HFF-Myc (cell line): ENCODE data around the gene RPL38.

Experiments
- DNase-seq: peaks from one replicate; pipeline ENCODE4 v3.0.0-alpha.2; 2011; ENCODE audit warnings: low read depth; ENCODE audit errors: extremely low read depth
- H3K4me3 ChIP-seq: replicated peaks from 2 replicates; pipeline ENCODE4 v1.5.1; 2011; ENCODE audit warnings: low read depth, mild to moderate bottlenecking, control low read depth, low read length
- TF ChIP-seq, protein P1 (sequence below): IDR thresholded peaks from 2 replicates; pipeline ENCODE4 v1.5.1; 2012; ENCODE audit warnings: mild to moderate bottlenecking, low read depth, low read length, control low read depth; ENCODE audit errors: missing control alignments

RPL38 gene

DNA sequence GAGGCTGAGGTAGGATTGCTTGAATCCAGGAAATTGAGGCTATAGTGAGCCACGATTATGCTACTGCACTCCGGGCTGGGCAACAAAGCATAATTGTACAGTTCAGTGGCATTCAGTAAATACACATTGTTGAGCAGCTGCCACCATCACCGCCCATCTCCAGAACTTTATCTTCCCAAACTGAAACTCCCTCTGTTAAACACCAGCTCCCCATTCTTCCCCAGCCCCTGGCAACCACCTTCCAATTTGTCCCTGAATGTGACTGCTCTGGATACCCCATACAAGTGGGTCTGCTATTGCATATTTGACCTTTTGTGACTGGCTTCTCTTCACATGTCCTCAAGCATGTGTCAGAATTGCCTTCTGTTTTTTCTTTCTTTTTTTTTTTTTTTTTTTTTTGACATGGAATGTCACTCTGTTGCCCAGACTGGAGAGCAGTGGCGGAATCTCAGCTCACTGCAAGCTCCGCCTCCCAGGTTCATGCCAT, 2.9 kb downstream of the RPL38 start:
- DNase-seq = no peak
- TF ChIP-seq, protein P1, sequence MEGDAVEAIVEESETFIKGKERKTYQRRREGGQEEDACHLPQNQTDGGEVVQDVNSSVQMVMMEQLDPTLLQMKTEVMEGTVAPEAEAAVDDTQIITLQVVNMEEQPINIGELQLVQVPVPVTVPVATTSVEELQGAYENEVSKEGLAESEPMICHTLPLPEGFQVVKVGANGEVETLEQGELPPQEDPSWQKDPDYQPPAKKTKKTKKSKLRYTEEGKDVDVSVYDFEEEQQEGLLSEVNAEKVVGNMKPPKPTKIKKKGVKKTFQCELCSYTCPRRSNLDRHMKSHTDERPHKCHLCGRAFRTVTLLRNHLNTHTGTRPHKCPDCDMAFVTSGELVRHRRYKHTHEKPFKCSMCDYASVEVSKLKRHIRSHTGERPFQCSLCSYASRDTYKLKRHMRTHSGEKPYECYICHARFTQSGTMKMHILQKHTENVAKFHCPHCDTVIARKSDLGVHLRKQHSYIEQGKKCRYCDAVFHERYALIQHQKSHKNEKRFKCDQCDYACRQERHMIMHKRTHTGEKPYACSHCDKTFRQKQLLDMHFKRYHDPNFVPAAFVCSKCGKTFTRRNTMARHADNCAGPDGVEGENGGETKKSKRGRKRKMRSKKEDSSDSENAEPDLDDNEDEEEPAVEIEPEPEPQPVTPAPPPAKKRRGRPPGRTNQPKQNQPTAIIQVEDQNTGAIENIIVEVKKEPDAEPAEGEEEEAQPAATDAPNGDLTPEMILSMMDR = no peak
- H3K4me3 ChIP-seq = peak overlapping the region; percentile 99

DNA sequence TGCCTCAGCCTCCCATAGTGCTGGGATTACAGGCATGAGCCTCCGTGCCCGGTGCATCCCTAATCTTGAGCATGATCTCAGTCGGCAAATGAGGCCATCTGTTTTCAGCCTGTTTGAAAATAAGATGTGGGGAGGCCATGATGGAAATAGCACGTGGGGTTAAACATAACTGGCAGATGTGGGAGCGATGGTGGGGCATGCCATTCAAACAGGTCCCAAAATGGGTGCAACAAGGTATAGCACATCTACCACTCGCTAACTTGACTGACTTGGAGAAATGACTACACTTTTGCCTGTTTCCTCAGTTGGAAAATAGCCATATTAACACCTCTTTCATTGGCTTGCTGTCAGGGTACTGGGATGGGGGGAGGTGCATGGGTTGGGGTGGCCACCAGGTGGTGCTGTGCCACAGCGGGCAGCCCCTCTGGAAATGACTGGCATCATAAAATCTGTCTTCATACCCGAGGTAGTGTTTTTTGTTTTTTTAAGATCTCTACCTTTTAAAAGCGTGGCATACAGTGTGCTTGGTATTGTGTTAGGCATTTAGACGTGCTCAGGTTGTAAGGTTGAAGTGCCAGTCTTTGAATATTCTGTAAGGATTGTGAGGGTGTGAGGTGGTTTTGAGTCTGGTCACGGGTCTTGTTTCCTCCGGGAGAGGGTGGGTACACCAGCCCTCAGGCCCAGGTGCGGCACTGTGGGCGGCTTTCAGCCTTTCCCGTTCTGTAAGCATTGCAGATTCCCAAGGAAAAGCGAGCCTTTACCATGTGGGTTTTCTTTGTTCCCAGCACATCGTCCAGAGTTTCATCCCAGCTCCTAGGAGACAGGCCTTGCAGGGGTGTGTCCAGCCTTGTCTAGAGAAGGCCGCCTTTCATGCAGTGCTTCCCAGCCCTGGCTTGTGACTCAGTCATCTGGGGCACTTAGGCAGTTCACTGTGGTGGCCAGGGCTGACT, 7.0 kb downstream of the RPL38 start:
- no peak for DNase-seq
- H3K4me3 ChIP-seq = peak overlapping the region; percentile 61; the same call in 1 of the 2 replicates
- TF ChIP-seq, protein P1 = peak; percentile 96

DNA sequence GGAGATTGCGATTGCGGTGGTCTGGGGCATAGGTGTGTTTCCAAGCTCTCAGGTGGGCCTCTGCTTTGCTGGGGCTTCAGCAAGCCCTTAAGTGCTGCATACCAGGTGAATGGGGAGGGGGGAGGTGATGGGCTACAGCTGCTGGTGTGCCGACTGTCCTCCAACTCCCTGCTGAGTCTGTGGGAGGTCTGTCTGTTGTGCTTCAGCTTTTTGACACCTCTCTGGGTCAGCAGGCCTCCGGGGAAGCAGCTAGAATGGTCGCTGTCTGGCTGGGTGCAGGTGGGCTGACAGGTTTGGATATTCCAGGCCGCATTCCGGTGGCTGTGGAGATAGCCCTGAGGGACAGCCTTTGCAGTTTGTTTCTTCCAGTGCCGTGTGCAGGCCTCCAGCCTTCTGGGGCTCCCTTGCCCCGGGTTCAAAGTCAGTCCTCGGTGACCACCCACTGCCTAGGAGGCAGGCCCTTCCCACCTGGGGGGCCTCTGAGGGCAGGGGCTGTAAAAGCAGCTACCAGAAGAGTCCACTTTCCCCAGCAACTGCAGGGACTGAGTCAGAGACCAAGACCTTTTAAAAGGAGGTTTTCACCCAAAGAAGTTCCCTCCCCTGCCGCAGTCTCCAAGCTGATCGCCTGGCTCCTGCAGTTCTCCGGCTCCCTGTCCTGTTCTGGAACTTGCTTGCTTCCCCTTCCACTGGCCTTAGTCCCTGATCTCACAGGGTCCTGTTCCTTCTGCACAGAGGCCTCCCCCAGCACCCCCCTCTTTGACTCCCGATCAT, 7.8 kb downstream of the RPL38 start:
- H3K4me3 ChIP-seq = peak overlapping the region; percentile 61
- DNase-seq = no peak
- TF ChIP-seq, protein P1 = no peak

DNA sequence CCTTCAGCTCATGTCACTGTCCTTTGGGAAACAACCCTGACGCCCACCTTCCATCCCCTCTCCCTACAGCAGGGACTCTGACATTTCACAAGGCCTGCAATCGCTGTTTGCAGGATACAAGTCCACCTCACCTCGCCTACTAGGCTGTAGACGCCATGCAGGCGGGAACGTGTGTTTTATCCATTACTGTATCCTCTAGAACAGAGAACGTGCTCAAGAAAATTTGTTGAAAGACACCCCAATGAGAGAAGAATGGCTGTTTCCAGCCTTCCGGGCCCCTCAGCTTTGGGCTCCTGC, 8.4 kb downstream of the RPL38 start:
- peak overlapping the region; percentile 61 for H3K4me3 ChIP-seq
- TF ChIP-seq, protein P1 = no peak
- DNase-seq = no peak

DNA sequence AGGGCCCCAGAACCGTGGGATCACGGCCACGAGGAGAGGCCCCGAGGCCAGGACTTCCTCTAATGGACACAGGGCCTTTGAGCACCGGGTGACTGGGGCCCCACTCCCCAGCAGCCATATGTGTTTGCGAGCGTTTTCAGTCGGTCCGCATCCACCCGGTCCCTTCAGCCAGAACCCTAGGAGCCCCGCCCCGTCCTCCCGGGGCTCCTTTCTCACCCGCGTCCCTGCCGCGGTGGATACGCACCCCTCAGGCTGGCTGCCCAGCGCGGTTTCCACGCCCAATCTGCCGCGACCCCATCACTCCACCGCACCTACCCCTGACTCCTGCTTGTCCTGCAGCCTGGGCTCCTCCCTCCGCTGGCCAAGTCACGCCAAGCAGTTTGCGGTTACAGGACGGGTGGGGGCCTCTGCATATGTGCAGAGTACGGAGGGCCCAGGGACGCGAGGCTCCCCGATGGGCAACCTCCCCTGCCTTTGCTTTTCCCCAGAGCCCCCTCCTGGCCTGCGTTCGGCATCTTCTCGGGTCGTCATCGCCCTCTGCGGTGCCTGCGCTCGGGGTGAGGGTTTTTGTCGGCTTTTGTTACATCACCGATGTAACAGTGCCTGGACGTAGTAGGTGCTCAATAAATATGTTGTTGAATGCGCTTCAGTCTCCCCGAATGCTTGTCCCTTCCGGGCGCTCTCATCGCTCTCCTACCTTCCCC, 8.9 kb downstream of the RPL38 start:
- TF ChIP-seq, protein P1 = no peak
- H3K4me3 ChIP-seq = peak overlapping the region; percentile 61
- DNase-seq = no peak
